ENCODE data around the gene SLC45A1.
A peak's percentile ranks its signal among the peaks of the same experiment; 100 is the strongest.

The SLC45A1 gene

GRCh38 chr1:8311068-8311718 is 6.7 kb upstream of the SLC45A1 start:
- H2BK15ac ChIP-seq (ENCODE audit: low read depth, poor library complexity, severe bottlenecking) = no peak overlapping the region
- H3K27ac ChIP-seq (ENCODE audit: low read length, poor library complexity, severe bottlenecking) = no peak overlapping the region
- no peak for DNase-seq
- no peak overlapping the region for H2AK5ac ChIP-seq (ENCODE audit: low read length, severe bottlenecking)
- H2BK120ac ChIP-seq (ENCODE audit: low read depth, low read length) = no peak overlapping the region
- H3K14ac ChIP-seq (ENCODE audit: low read length in 2 of 2) = no peak overlapping the region
- no peaks in the 10 kb centered on the region for H3K36me3 ChIP-seq (ENCODE audit: control insufficient read depth in 1 of 2, insufficient read depth in 2 of 2, low read depth in 1 of 2, low read length in 2 of 2)
- no peak overlapping the region for H2BK12ac ChIP-seq (ENCODE audit: low read length in 2 of 2)
- no peak overlapping the region for H3K23ac ChIP-seq (ENCODE audit: low read length in 2 of 2)
- H3K4me2 ChIP-seq (ENCODE audit: low read length, poor library complexity, severe bottlenecking) = no peak overlapping the region
- no peak overlapping the region for H3K18ac ChIP-seq (ENCODE audit: low read depth in 1 of 2, low read length in 2 of 2)
- no peaks in the 10 kb centered on the region for H3K9me3 ChIP-seq (ENCODE audit: control insufficient read depth, low read length)
- H2BK5ac ChIP-seq (ENCODE audit: low read depth, low read length, poor library complexity, severe bottlenecking) = no peak overlapping the region
- peaks cover 6% of the 10 kb centered on the region for H3K4me1 ChIP-seq (ENCODE audit: control insufficient read depth, insufficient read depth, low read depth, low read length)
- H4K8ac ChIP-seq (ENCODE audit: low read length) = no peak overlapping the region
- no peaks in the 10 kb centered on the region for H3K79me1 ChIP-seq (replicated peaks; ENCODE audit: low read length, poor library complexity, severe bottlenecking)
- H3K9ac ChIP-seq (ENCODE audit: low read length) = no peak overlapping the region
- WGBS = 100% methylated on average over 1 of the region's 1 CpG
- no peak overlapping the region for H3K4me3 ChIP-seq (ENCODE audit: insufficient read depth in 1 of 2, low read depth in 1 of 2, low read length in 2 of 2)
- no peak overlapping the region for H2AFZ ChIP-seq (ENCODE audit: low read depth, low read length)
- H4K91ac ChIP-seq (ENCODE audit: low read length) = no peak overlapping the region
- no peak overlapping the region for H3K4ac ChIP-seq (ENCODE audit: low read depth in 1 of 2, low read length in 2 of 2)
- H3K27me3 ChIP-seq (ENCODE audit: control insufficient read depth in 1 of 2, insufficient read depth in 1 of 2, low read length in 2 of 2) = peaks cover 8 to 11% of the 10 kb centered on the region in 2 experiments

GRCh38 chr1:8312235-8313218 is 5.4 kb upstream of the SLC45A1 start:
- no peak overlapping the region for H2AK5ac ChIP-seq (ENCODE audit: low read length, severe bottlenecking)
- peak overlapping the region in 1 of 2 experiments; percentile 54 for H3K18ac ChIP-seq (ENCODE audit: low read depth in 1 of 2, low read length in 2 of 2)
- H3K27me3 ChIP-seq (ENCODE audit: control insufficient read depth in 1 of 2, insufficient read depth in 1 of 2, low read length in 2 of 2) = peaks cover 8 to 11% of the 10 kb centered on the region in 2 experiments
- H3K4ac ChIP-seq (ENCODE audit: low read depth in 1 of 2, low read length in 2 of 2) = no peak overlapping the region
- no peak overlapping the region for H2AFZ ChIP-seq (ENCODE audit: low read depth, low read length)
- H2BK12ac ChIP-seq (ENCODE audit: low read length in 2 of 2) = peak overlapping the region in 1 of 2 experiments; percentile 74
- WGBS = 96% methylated on average over 17 of the region's 17 CpGs
- peak overlapping the region; percentile 23 for H4K8ac ChIP-seq (ENCODE audit: low read length)
- no peaks in the 10 kb centered on the region for H3K79me1 ChIP-seq (replicated peaks; ENCODE audit: low read length, poor library complexity, severe bottlenecking)
- H3K14ac ChIP-seq (ENCODE audit: low read length in 2 of 2) = no peak overlapping the region
- H2BK120ac ChIP-seq (ENCODE audit: low read depth, low read length) = no peak overlapping the region
- H3K23ac ChIP-seq (ENCODE audit: low read length in 2 of 2) = no peak overlapping the region
- H3K36me3 ChIP-seq (ENCODE audit: control insufficient read depth in 1 of 2, insufficient read depth in 2 of 2, low read depth in 1 of 2, low read length in 2 of 2) = no peaks in the 10 kb centered on the region
- H3K4me3 ChIP-seq (ENCODE audit: insufficient read depth in 1 of 2, low read depth in 1 of 2, low read length in 2 of 2) = no peak overlapping the region
- peaks cover 7% of the 10 kb centered on the region for H3K4me1 ChIP-seq (ENCODE audit: control insufficient read depth, insufficient read depth, low read depth, low read length)
- no peak overlapping the region for H3K27ac ChIP-seq (ENCODE audit: low read length, poor library complexity, severe bottlenecking)
- no peaks in the 10 kb centered on the region for H3K9me3 ChIP-seq (ENCODE audit: control insufficient read depth, low read length)
- no peak overlapping the region for H3K4me2 ChIP-seq (ENCODE audit: low read length, poor library complexity, severe bottlenecking)
- no peak for DNase-seq
- no peak overlapping the region for H3K9ac ChIP-seq (ENCODE audit: low read length)
- no peak overlapping the region for H2BK5ac ChIP-seq (ENCODE audit: low read depth, low read length, poor library complexity, severe bottlenecking)
- no peak overlapping the region for H4K91ac ChIP-seq (ENCODE audit: low read length)
- H2BK15ac ChIP-seq (ENCODE audit: low read depth, poor library complexity, severe bottlenecking) = no peak overlapping the region

GRCh38 chr1:8313231-8313630 is 4.7 kb upstream of the SLC45A1 start:
- no peak for DNase-seq
- Histone ChIP-seq H3K36me3 (ENCODE audit: control insufficient read depth in 1 of 2, insufficient read depth in 2 of 2, low read depth in 1 of 2, low read length in 2 of 2) (no peaks in the 10 kb centered on the region), H2BK15ac (ENCODE audit: low read depth, poor library complexity, severe bottlenecking) (no peak overlapping the region), H3K18ac (ENCODE audit: low read depth in 1 of 2, low read length in 2 of 2) (peak overlapping the region in 1 of 2 experiments; percentile 54), H2AK5ac (ENCODE audit: low read length, severe bottlenecking) (no peak overlapping the region), H2AFZ (ENCODE audit: low read depth, low read length) (no peak overlapping the region), H2BK12ac (ENCODE audit: low read length in 2 of 2) (peak overlapping the region; percentile 70 to 74), H3K79me1 (replicated peaks; ENCODE audit: low read length, poor library complexity, severe bottlenecking) (no peaks in the 10 kb centered on the region), H4K91ac (ENCODE audit: low read length) (no peak overlapping the region), H3K4me3 (ENCODE audit: insufficient read depth in 1 of 2, low read depth in 1 of 2, low read length in 2 of 2) (no peak overlapping the region), H3K4ac (ENCODE audit: low read depth in 1 of 2, low read length in 2 of 2) (no peak overlapping the region), H3K27ac (ENCODE audit: low read length, poor library complexity, severe bottlenecking) (no peak overlapping the region), H4K8ac (ENCODE audit: low read length) (no peak overlapping the region), H2BK120ac (ENCODE audit: low read depth, low read length) (no peak overlapping the region), H3K27me3 (ENCODE audit: control insufficient read depth in 1 of 2, insufficient read depth in 1 of 2, low read length in 2 of 2) (peaks cover 8 to 11% of the 10 kb centered on the region in 2 experiments), H2BK5ac (ENCODE audit: low read depth, low read length, poor library complexity, severe bottlenecking) (no peak overlapping the region), H3K9me3 (ENCODE audit: control insufficient read depth, low read length) (no peaks in the 10 kb centered on the region), H3K14ac (ENCODE audit: low read length in 2 of 2) (no peak overlapping the region), H3K9ac (ENCODE audit: low read length) (no peak overlapping the region), H3K4me1 (ENCODE audit: control insufficient read depth, insufficient read depth, low read depth, low read length) (peaks cover 13% of the 10 kb centered on the region), H3K23ac (ENCODE audit: low read length in 2 of 2) (no peak overlapping the region), H3K4me2 (ENCODE audit: low read length, poor library complexity, severe bottlenecking) (no peak overlapping the region)
- WGBS = 96% methylated on average over 6 of the region's 6 CpGs

All from mesenchymal stem cell (in vitro differentiated cells and primary cell).